Endothelial cell (in vitro differentiated cells): ENCODE results near the gene KRT33B. TPM values are rescaled to one million over a fixed set of nuclear protein-coding genes. Genes with fewer than 3 reads are reported as not detected.
"Not testable (repeated sequence)": the region's sequence is repeated elsewhere in the genome, so short reads cannot be mapped to it uniquely, and the experiment has no call there.

ENCODE experiments used
- DNase-seq: peaks from one replicate; pipeline ENCODE4 v3.0.0; 2021; ENCODE audit warnings: low spot score
- H3K27ac Mint-ChIP-seq: one replicate; pipeline ENCODE4 v1.8.0; 2021; ENCODE audit warnings: mixed read lengths, inconsistent platforms; ENCODE audit not compliant: unreplicated experiment
- H3K27me3 Mint-ChIP-seq: one replicate; pipeline ENCODE4 v1.8.0; 2021; ENCODE audit warnings: mild to moderate bottlenecking, moderate library complexity, mixed read lengths, inconsistent platforms; ENCODE audit not compliant: unreplicated experiment
- H3K36me3 Mint-ChIP-seq: one replicate; pipeline ENCODE4 v1.8.0; 2021; ENCODE audit warnings: mild to moderate bottlenecking, low read depth, mixed read lengths, inconsistent platforms; ENCODE audit not compliant: unreplicated experiment
- H3K4me1 Mint-ChIP-seq: one replicate; pipeline ENCODE4 v1.8.0; 2021; ENCODE audit warnings: mild to moderate bottlenecking, mixed read lengths, inconsistent platforms; ENCODE audit not compliant: unreplicated experiment
- H3K4me3 Mint-ChIP-seq: one replicate; pipeline ENCODE4 v1.8.0; 2021; ENCODE audit warnings: mild to moderate bottlenecking, mixed read lengths, inconsistent platforms; ENCODE audit not compliant: unreplicated experiment
- H3K9me3 Mint-ChIP-seq: one replicate; pipeline ENCODE4 v1.8.0; 2021; ENCODE audit warnings: mixed read lengths, inconsistent platforms; ENCODE audit not compliant: unreplicated experiment
- CTCF ChIP-seq: fragments of 200-600 bp; sonication (generic); IDR thresholded peaks from one replicate; pipeline ENCODE4 v1.5.0; 2021; ENCODE audit warnings: antibody characterized with exemption; ENCODE audit not compliant: unreplicated experiment
- total RNA-seq: library from RNA; stranded (reverse); fragmentation: NEBNext Ultra II Directional; extraction: Animal tissue kit (Norgen Biotek cat#: 25700); gene quantifications from one replicate; pipeline ENCODE4 v1.2.1, GENCODE V29; 2021; ENCODE audit not compliant: unreplicated experiment

KRT33B gene
- total RNA-seq, 1 donor from 2014 or later, result not detected

- Mint-ChIP-seq H3K27me3 (peaks cover 2% of the 10 kb centered on the region), H3K9me3 (no peaks in the 10 kb centered on the region), H3K27ac (no peak overlapping the region), H3K36me3 (no peaks in the 10 kb centered on the region), H3K4me1 (no peaks in the 10 kb centered on the region), H3K4me3 (no peak overlapping the region)
- TF ChIP-seq CTCF, result no peak
- DNase-seq, result no peak
Observed at GRCh38 chr17:41387670-41388069, 18.1 kb upstream of the KRT33B start.

- Mint-ChIP-seq H3K4me3 (no peak overlapping the region), H3K4me1 (no peaks in the 10 kb centered on the region), H3K9me3 (no peaks in the 10 kb centered on the region), H3K27me3 (no peaks in the 10 kb centered on the region), H3K27ac (no peak overlapping the region), H3K36me3 (no peaks in the 10 kb centered on the region)
- no peak for DNase-seq
- no peak for TF ChIP-seq CTCF
Observed at GRCh38 chr17:41386227-41386626, 16.6 kb upstream of the KRT33B start.

- no peaks in the 10 kb centered on the region for H3K36me3 Mint-ChIP-seq
- H3K4me1 Mint-ChIP-seq, result peaks cover 2% of the 10 kb centered on the region
- peaks cover 4% of the 10 kb centered on the region for H3K27me3 Mint-ChIP-seq
- H3K9me3 Mint-ChIP-seq, result no peaks in the 10 kb centered on the region
- H3K27ac Mint-ChIP-seq, result no peak overlapping the region
- DNase-seq, result no peak
- H3K4me3 Mint-ChIP-seq, result no peak overlapping the region
- TF ChIP-seq CTCF, result no peak
Observed at GRCh38 chr17:41383690-41384089, 14.1 kb upstream of the KRT33B start.

- DNase-seq, result no peak
- no peak overlapping the region for H3K27ac Mint-ChIP-seq
Observed at GRCh38 chr17:41382394-41382793, 12.8 kb upstream of the KRT33B start.

GRCh38 chr17:41381943-41382342 lies 12.3 kb upstream of the KRT33B start, which contains the start of gene KRT34:
Gene KRT34, minus strand, starts transcription at chr17:41382306. Its CDS starts 60 bp downstream, at chr17:41382246.
- not testable (repeated sequence) for H3K27ac Mint-ChIP-seq, H3K9me3 Mint-ChIP-seq, DNase-seq, H3K36me3 Mint-ChIP-seq, H3K27me3 Mint-ChIP-seq, H3K4me3 Mint-ChIP-seq
- H3K4me1 Mint-ChIP-seq, result peaks cover 20% of the 10 kb centered on the region

More at GRCh38 chr17:41382394-41382793, 12.8 kb upstream of the KRT33B start:
- H3K4me3 Mint-ChIP-seq, result no peak overlapping the region
- H3K9me3 Mint-ChIP-seq, result no peaks in the 10 kb centered on the region
- peaks cover 4% of the 10 kb centered on the region for H3K27me3 Mint-ChIP-seq
- no peaks in the 10 kb centered on the region for H3K36me3 Mint-ChIP-seq
- peaks cover 15% of the 10 kb centered on the region for H3K4me1 Mint-ChIP-seq
- no peak for TF ChIP-seq CTCF

- not testable (repeated sequence) for H3K27ac Mint-ChIP-seq, H3K36me3 Mint-ChIP-seq
Observed at GRCh38 chr17:41380091-41380490, 10.5 kb upstream of the KRT33B start.

More at GRCh38 chr17:41380091-41380490, 10.5 kb upstream of the KRT33B start:
- not testable (repeated sequence) for H3K9me3 Mint-ChIP-seq, H3K27me3 Mint-ChIP-seq, H3K4me3 Mint-ChIP-seq, DNase-seq
- peaks cover 24% of the 10 kb centered on the region for H3K4me1 Mint-ChIP-seq
